ENCODE results near the gene EPHB1.

The EPHB1 gene

GRCh38 chr3:135172191-135172869 lies 377.3 kb downstream of the EPHB1 start:
- DNase-seq, result no peak

- no peak for DNase-seq
Observed at GRCh38 chr3:135175728-135176277, 380.7 kb downstream of the EPHB1 start.

- no peak for DNase-seq
Observed at GRCh38 chr3:135176881-135177280, 381.8 kb downstream of the EPHB1 start.

- DNase-seq, result no peak
Observed at GRCh38 chr3:135178566-135178965, 383.5 kb downstream of the EPHB1 start.

GRCh38 chr3:135181408-135181807 lies 386.3 kb downstream of the EPHB1 start:
- no peak for DNase-seq

- no peak for DNase-seq
Observed at GRCh38 chr3:135182364-135182998, 387.4 kb downstream of the EPHB1 start.

- DNase-seq, result no peak
Observed at GRCh38 chr3:135190658-135191057, 395.6 kb downstream of the EPHB1 start.

GRCh38 chr3:135191708-135192107 lies 396.6 kb downstream of the EPHB1 start:
- no peak for DNase-seq

- no peak for DNase-seq
Observed at GRCh38 chr3:135192929-135193328, 397.9 kb downstream of the EPHB1 start.

GRCh38 chr3:135197246-135197645 lies 402.2 kb downstream of the EPHB1 start:
- no peak for DNase-seq

GRCh38 chr3:135197856-135198255 lies 402.8 kb downstream of the EPHB1 start:
- DNase-seq, result no peak

GRCh38 chr3:135199137-135199536 lies 404.1 kb downstream of the EPHB1 start:
- no peak for DNase-seq

- no peak for DNase-seq
Observed at GRCh38 chr3:135203026-135203425, 408.0 kb downstream of the EPHB1 start.

- no peak for DNase-seq
Observed at GRCh38 chr3:135213213-135213612, 418.2 kb downstream of the EPHB1 start.

GRCh38 chr3:135213822-135214221 lies 418.8 kb downstream of the EPHB1 start:
- DNase-seq, result no peak

GRCh38 chr3:135214400-135214799 lies 419.3 kb downstream of the EPHB1 start:
- no peak for DNase-seq

- DNase-seq, result no peak
Observed at GRCh38 chr3:135215516-135215915, 420.5 kb downstream of the EPHB1 start.

GRCh38 chr3:135216659-135217058 lies 421.6 kb downstream of the EPHB1 start:
- DNase-seq, result no peak

GRCh38 chr3:135217730-135218129 lies 422.7 kb downstream of the EPHB1 start:
- DNase-seq, result no peak

- DNase-seq, result no peak
Observed at GRCh38 chr3:135218304-135218703, 423.2 kb downstream of the EPHB1 start.

- DNase-seq, result no peak
Observed at GRCh38 chr3:135218782-135219181, 423.7 kb downstream of the EPHB1 start.

GRCh38 chr3:135224815-135225362 lies 429.8 kb downstream of the EPHB1 start:
- DNase-seq, result peak; percentile 51

GRCh38 chr3:135226057-135226456 lies 431.0 kb downstream of the EPHB1 start:
- DNase-seq, result no peak

- no peak for DNase-seq
Observed at GRCh38 chr3:135228201-135228600, 433.1 kb downstream of the EPHB1 start.

Measured in NCI-H1105 treated with DMSO at 0.1 percent for 48 hours (cell line).